B cell (primary cell): ENCODE measurements around the gene TOPBP1.

ENCODE experiments used
- CTCF ChIP-seq: fragments of 200-600 bp; IDR thresholded peaks from one replicate; pipeline ENCODE4 v1.8.0; 2022; ENCODE audit warnings: antibody characterized with exemption, mild to moderate bottlenecking
- EZH2 ChIP-seq: IDR thresholded peaks from 2 replicates; pipeline ENCODE4 v1.6.1; 2012; ENCODE audit warnings: borderline replicate concordance, low read depth, mild to moderate bottlenecking, moderate library complexity, low read length; ENCODE audit not compliant: insufficient read depth, poor library complexity, severe bottlenecking

GRCh38 chr3:133659806-133660205 is 1.9 kb downstream of the TOPBP1 start:
- TF ChIP-seq EZH2 = no peak
- no peak for TF ChIP-seq CTCF
